Mammary epithelial cell (primary cell): ENCODE data around the gene PIGZ.

Source experiments
- CTCF ChIP-seq, 2 donors: IDR thresholded peaks in 1 of 2; conservative IDR thresholded peaks in 1 of 2; 2 replicates each; pipeline ENCODE4 v1.5.1; 2011 to 2012; ENCODE audit warnings: inconsistent platforms in 2 of 2, low read length in 2 of 2, mild to moderate bottlenecking in 2 of 2, control low read depth in 1 of 2, low read depth in 1 of 2; ENCODE audit not compliant: insufficient read depth in 1 of 2; ENCODE audit errors: extremely low read depth in 1 of 2
- EZH2 ChIP-seq: IDR thresholded peaks from 2 replicates; pipeline ENCODE4 v1.6.1; 2012; ENCODE audit warnings: low read length, inconsistent platforms, borderline replicate concordance

- TF ChIP-seq CTCF (conservative IDR thresholded peaks at IDR 0.05 in 1 of 2, IDR thresholded peaks at IDR 0.05 in 1 of 2; ENCODE audit: extremely low read depth in 1 of 2, insufficient read depth in 1 of 2, low read depth in 1 of 2, low read length in 2 of 2) (no peak), EZH2 (no peak)
Measured at GRCh38 chr3:196996454-196997265, 28.0 kb upstream of the PIGZ start.
